H1 (cell line): ENCODE measurements around the gene RPS6KB2. TPM values are rescaled to one million over a fixed set of nuclear protein-coding genes. Genes with fewer than 3 reads are reported as not detected.

ENCODE experiments used
- CBX5 ChIP-seq: fragments of 300-800, 300-1000 bp; sonication (generic); IDR thresholded peaks from 2 replicates; pipeline ENCODE4 v1.7.1; 2016; ENCODE audit warnings: antibody characterized with exemption, low read length, low read depth
- CBX8 ChIP-seq: fragments of 300-800, 300-1000 bp; sonication (generic); IDR thresholded peaks from 2 replicates; pipeline ENCODE4 v1.7.1; 2016; ENCODE audit warnings: low read depth, low read length, borderline replicate concordance
- CHD7 ChIP-seq: fragments of 300-600 bp; sonication (generic); IDR thresholded peaks from 2 replicates; pipeline ENCODE4 v1.7.1; 2012; ENCODE audit warnings: low read length, moderate library complexity, mild to moderate bottlenecking, inconsistent platforms; ENCODE audit not compliant: insufficient replicate concordance
- EP300 ChIP-seq, 2 experiments: IDR thresholded peaks; 1 replicate in 1 of 2; 2 replicates in 1 of 2; pipeline ENCODE4 v1.6.1; 2011 to 2012; ENCODE audit warnings: low read depth in 2 of 2, low read length in 2 of 2, mild to moderate bottlenecking in 2 of 2, borderline replicate concordance in 1 of 2, inconsistent platforms in 1 of 2, moderate library complexity in 1 of 2
- HDAC6 ChIP-seq: IDR thresholded peaks from one replicate; pipeline ENCODE4 v1.7.1; 2012; ENCODE audit warnings: low read depth, mild to moderate bottlenecking, inconsistent platforms, low read length, moderate library complexity
- POLR2AphosphoS5 ChIP-seq: IDR thresholded peaks from 2 replicates; pipeline ENCODE4 v1.6.1; 2011; ENCODE audit warnings: low read depth, low read length
- SIN3A ChIP-seq, 2 experiments: IDR thresholded peaks in 1 of 2; conservative IDR thresholded peaks in 1 of 2; 2 replicates each; pipeline ENCODE4 v1.6.1; 2011 to 2012; ENCODE audit warnings: low read length in 2 of 2, improper control_type of control experiment in 1 of 2, low read depth in 1 of 2, mild to moderate bottlenecking in 1 of 2
- SIRT6 ChIP-seq: IDR thresholded peaks from one replicate; pipeline ENCODE4 v1.7.1; 2012; ENCODE audit warnings: low read length, inconsistent platforms
- SP2 ChIP-seq: IDR thresholded peaks from 2 replicates; pipeline ENCODE4 v1.6.1; 2012; ENCODE audit warnings: mild to moderate bottlenecking, low read length, inconsistent platforms
- SRF ChIP-seq: IDR thresholded peaks from 2 replicates; pipeline ENCODE4 v1.6.1; 2011; ENCODE audit warnings: mild to moderate bottlenecking, low read depth, low read length, moderate library complexity
- polyA plus RNA-seq, 7 experiments: library from polyadenylated mRNA; depleted of rRNA in 3 of 7; stranded (reverse) in 5 of 7; unstranded in 2 of 7; fragments of >200 nt in 5 of 7; fragments of 200-250 nt in 2 of 7; gene quantifications; 1 replicate in 5 of 7; 2 replicates in 1 of 7; 4 replicates in 1 of 7; pipeline versions ENCODE4 v1.2.1 to v1.2.3, GENCODE V29; 2011 to 2013; ENCODE audit warnings: missing spikeins in 2 of 7, mixed read lengths in 2 of 7
- total RNA-seq: library from RNA; stranded (reverse); fragmentation: NEBNext Ultra II Directional; extraction: Animal tissue kit (Norgen Biotek cat#: 25700); gene quantifications from 2 replicates; pipeline ENCODE4 v1.2.1, GENCODE V29; 2021

The RPS6KB2 gene
- total and polyA plus RNA-seq, 2 of the 8 experiments (the other 6 are each of a cell fraction or from before 2014, with no cell fraction given): 41.0 to 47.1 TPM

- TF ChIP-seq CHD7 (no peak), SP2 (no peak), POLR2AphosphoS5 (no peak), SIRT6 (no peak), HDAC6 (no peak), CBX5 (no peak), SIN3A (conservative IDR thresholded peaks at IDR 0.05 in 1 of 2, IDR thresholded peaks at IDR 0.05 in 1 of 2; ENCODE audit: low read depth in 1 of 2, low read length in 2 of 2) (no peak), SRF (no peak), EP300 (IDR thresholded peaks at IDR 0.05; ENCODE audit: borderline replicate concordance in 1 of 2, low read depth in 2 of 2, low read length in 2 of 2) (no peak), CBX8 (no peak)
These were observed 23.1 kb upstream of the RPS6KB2 start (continued) for GRCh38 chr11:67405196-67405567.
